HG03571 (cell line): ENCODE measurements around the gene MAGEB10.
"Not testable (repeated sequence)": the region's sequence is repeated elsewhere in the genome, so short reads cannot be mapped to it uniquely, and the experiment has no call there.

Source experiments
- ATAC-seq: cut with Tn5 transposase; IDR thresholded peaks from one replicate; pipeline ENCODE4 v1.9.1; 2021; ENCODE audit not compliant: unreplicated experiment

MAGEB10 gene

GRCh38 chrX:27807690-27808089 is at the start of gene MAGEB10:
Gene MAGEB10, plus strand, starts transcription at chrX:27807990. Its CDS starts 13,317 bp downstream, at chrX:27821307.
- no peak for ATAC-seq

- no peak for ATAC-seq
Observed at GRCh38 chrX:27765718-27766117, 42.1 kb upstream of the MAGEB10 start.

- ATAC-seq: no peak
Observed at GRCh38 chrX:27767387-27767786, 40.4 kb upstream of the MAGEB10 start.

GRCh38 chrX:27775984-27776383 is 31.8 kb upstream of the MAGEB10 start:
- ATAC-seq: no peak

GRCh38 chrX:27796640-27797257 is 11.0 kb upstream of the MAGEB10 start:
- ATAC-seq: no peak

GRCh38 chrX:27797575-27797974 is 10.2 kb upstream of the MAGEB10 start:
- no peak for ATAC-seq

- ATAC-seq: no peak
Observed at GRCh38 chrX:27808226-27808625, 436 bp downstream of the MAGEB10 start.

- ATAC-seq: not testable (repeated sequence)
Observed at GRCh38 chrX:27808991-27809859, 1.4 kb downstream of the MAGEB10 start.

GRCh38 chrX:27815209-27815608 is 7.4 kb downstream of the MAGEB10 start:
- ATAC-seq: no peak

GRCh38 chrX:27823812-27824211 is 16.0 kb downstream of the MAGEB10 start:
- ATAC-seq: no peak

GRCh38 chrX:27838185-27838584 is 30.4 kb downstream of the MAGEB10 start:
- no peak for ATAC-seq

GRCh38 chrX:27840881-27841280 is 33.1 kb downstream of the MAGEB10 start:
- no peak for ATAC-seq

GRCh38 chrX:27842859-27843258 is 35.1 kb downstream of the MAGEB10 start:
- ATAC-seq: no peak

GRCh38 chrX:27860337-27860736 is 52.5 kb downstream of the MAGEB10 start:
- no peak for ATAC-seq

- no peak for ATAC-seq
Observed at GRCh38 chrX:27863809-27864208, 56.0 kb downstream of the MAGEB10 start.
